Liver (tissue), 9 donors: Measurements from ENCODE around the gene CD46. TPM values are rescaled to one million over a fixed set of nuclear protein-coding genes. Genes with fewer than 3 reads are reported as not detected.

ENCODE experiments used
- DNase-seq: peaks from one replicate; pipeline ENCODE4 v3.0.0-alpha.2; 2017; ENCODE audit warnings: low spot score
- H3K27ac ChIP-seq, 2 donors: one replicate each; pipeline ENCODE4 v1.7.0; 2013; ENCODE audit warnings: inconsistent platforms in 2 of 2, low read length in 2 of 2, control low read depth in 1 of 2, low read depth in 1 of 2, mild to moderate bottlenecking in 1 of 2
- H3K27me3 ChIP-seq, 4 donors: one replicate each; pipeline versions ENCODE4 v1.6.1 to v1.7.0; 2013; ENCODE audit warnings: low read length in 3 of 4, inconsistent platforms in 1 of 4, mild to moderate bottlenecking in 1 of 4, moderate library complexity in 1 of 4; ENCODE audit not compliant: control insufficient read depth in 4 of 4, insufficient read depth in 4 of 4
- H3K36me3 ChIP-seq, 4 donors: one replicate each; pipeline versions ENCODE4 v1.6.1 to v1.7.0; 2013; ENCODE audit warnings: low read length in 3 of 4, mild to moderate bottlenecking in 3 of 4, low read depth in 1 of 4, moderate library complexity in 1 of 4; ENCODE audit not compliant: control insufficient read depth in 4 of 4, insufficient read depth in 3 of 4
- H3K4me1 ChIP-seq, 4 donors: one replicate each; pipeline versions ENCODE4 v1.6.1 to v1.7.0; 2013; ENCODE audit warnings: low read length in 3 of 4, mild to moderate bottlenecking in 3 of 4, moderate library complexity in 1 of 4; ENCODE audit not compliant: control insufficient read depth in 4 of 4, insufficient read depth in 4 of 4
- H3K4me3 ChIP-seq, 3 donors: one replicate each; pipeline versions ENCODE4 v1.6.1 to v1.7.0; 2013; ENCODE audit warnings: low read length in 3 of 3, control low read depth in 1 of 3, low read depth in 1 of 3, mild to moderate bottlenecking in 1 of 3
- H3K9ac ChIP-seq, 2 donors: one replicate each; pipeline ENCODE4 v1.7.0; 2013; ENCODE audit warnings: low read length in 2 of 2, mild to moderate bottlenecking in 2 of 2, moderate library complexity in 2 of 2, control low read depth in 1 of 2, low read depth in 1 of 2
- H3K9me3 ChIP-seq, 4 donors: one replicate each; pipeline versions ENCODE4 v1.6.1 to v1.7.0; 2013; ENCODE audit warnings: low read length in 3 of 4; ENCODE audit not compliant: control insufficient read depth in 4 of 4
- EGR1 ChIP-seq, 2 donors: IDR thresholded peaks; 2 replicates each; pipeline ENCODE4 v1.6.1; 2016 to 2018; ENCODE audit warnings: antibody characterized with exemption in 2 of 2, low read depth in 2 of 2
- FOXA1 ChIP-seq: IDR thresholded peaks from 2 replicates; pipeline ENCODE4 v1.6.1; 2016; ENCODE audit warnings: antibody characterized with exemption
- HNF4G ChIP-seq: IDR thresholded peaks from 2 replicates; pipeline ENCODE4 v1.6.1; 2016; ENCODE audit warnings: antibody characterized with exemption
- JUND ChIP-seq, 2 donors: IDR thresholded peaks; 2 replicates each; pipeline ENCODE4 v1.6.1; 2016; ENCODE audit warnings: antibody characterized with exemption in 2 of 2
- NR2F2 ChIP-seq: IDR thresholded peaks from 2 replicates; pipeline ENCODE4 v1.6.1; 2016; ENCODE audit warnings: antibody characterized with exemption
- RAD21 ChIP-seq, 2 donors: IDR thresholded peaks; 2 replicates each; pipeline ENCODE4 v1.6.1; 2016; ENCODE audit warnings: antibody characterized with exemption in 2 of 2, mild to moderate bottlenecking in 2 of 2
- RXRA ChIP-seq, 2 donors: IDR thresholded peaks; 2 replicates each; pipeline ENCODE4 v1.6.1; 2017 to 2018; ENCODE audit warnings: antibody characterized with exemption in 2 of 2, mild to moderate bottlenecking in 1 of 2
- SP1 ChIP-seq: IDR thresholded peaks from 2 replicates; pipeline ENCODE4 v1.6.1; 2018; ENCODE audit warnings: antibody characterized with exemption, mild to moderate bottlenecking
- TAF1 ChIP-seq: conservative IDR thresholded peaks from 2 replicates; pipeline ENCODE4 v1.6.1; 2016; ENCODE audit warnings: antibody characterized with exemption, mild to moderate bottlenecking
- YY1 ChIP-seq: IDR thresholded peaks from 2 replicates; pipeline ENCODE4 v1.6.1; 2016; ENCODE audit warnings: antibody characterized with exemption, mild to moderate bottlenecking
- WGBS: extraction: QIAGEN DNeasy Blood & Tissue Kit; methylation state at CpG from one replicate; pipeline ENCODE4 v1.1.7; 2013; 5-methylcytosine and 5-hydroxymethylcytosine counted together
- polyA plus RNA-seq, 2 donors: library from polyadenylated mRNA; stranded (reverse) in 1 of 2; unstranded in 1 of 2; fragments of 200-250 nt in 1 of 2; fragments of >200 nt in 1 of 2; fragmentation: Nextera tagmentation in 1 of 2; extraction: Ambion mirVana in 1 of 2; gene quantifications; one replicate each; pipeline versions ENCODE4 v1.2.1 to v1.2.3, GENCODE V29; 2013 to 2015
- total RNA-seq, 2 donors: library from RNA; depleted of rRNA; stranded (reverse); fragments of >200 nt; gene quantifications; one replicate each; pipeline ENCODE4 v1.2.3, GENCODE V29; 2014
- TF ChIP-seq, protein P1 (sequence below): IDR thresholded peaks from 2 replicates; pipeline ENCODE4 v1.6.1; 2016; ENCODE audit warnings: antibody characterized with exemption, mild to moderate bottlenecking
- TF ChIP-seq, protein P2 (sequence below): IDR thresholded peaks from 2 replicates; pipeline ENCODE4 v1.6.1; 2016; ENCODE audit warnings: antibody characterized with exemption
- TF ChIP-seq, protein P3 (sequence below): IDR thresholded peaks from 2 replicates; pipeline ENCODE4 v1.6.1; 2016; ENCODE audit warnings: antibody characterized with exemption
- TF ChIP-seq, protein P4 (sequence below): fragments of 150-350 bp; IDR thresholded peaks from 2 replicates; pipeline ENCODE4 v1.5.1; 2017; ENCODE audit warnings: improper control_type of control experiment, low read depth, low read length; ENCODE audit not compliant: missing input control
- donor health status: healthy.
- donor health status: healthy.
- donor health status: healthy.
- donor health status: healthy.
- donor health status: healthy.

Gene CD46
- total and polyA plus RNA-seq, 4 donors: 71.3 to 177 (median 121) TPM

DNA sequence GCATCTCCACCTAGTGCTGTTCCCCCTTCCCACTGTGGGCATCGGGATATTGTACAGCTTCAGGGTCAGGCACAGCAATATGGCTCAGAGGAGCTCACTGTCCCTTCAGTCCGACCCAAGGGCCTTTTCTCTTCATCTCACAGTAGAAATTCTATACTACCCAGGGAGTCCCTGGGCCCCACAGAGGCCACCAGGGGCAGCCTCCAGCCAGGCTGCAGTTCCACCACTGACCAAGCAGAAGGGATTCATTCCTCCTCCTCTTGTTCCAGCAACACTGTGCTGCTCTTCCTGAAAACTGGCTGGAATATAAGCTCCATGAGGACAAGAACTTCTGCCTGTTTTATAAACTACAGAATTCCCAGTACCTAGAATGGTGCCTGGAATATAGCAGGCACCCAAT is 88.5 kb downstream of the CD46 start (continued):
- TF ChIP-seq, protein P1, sequence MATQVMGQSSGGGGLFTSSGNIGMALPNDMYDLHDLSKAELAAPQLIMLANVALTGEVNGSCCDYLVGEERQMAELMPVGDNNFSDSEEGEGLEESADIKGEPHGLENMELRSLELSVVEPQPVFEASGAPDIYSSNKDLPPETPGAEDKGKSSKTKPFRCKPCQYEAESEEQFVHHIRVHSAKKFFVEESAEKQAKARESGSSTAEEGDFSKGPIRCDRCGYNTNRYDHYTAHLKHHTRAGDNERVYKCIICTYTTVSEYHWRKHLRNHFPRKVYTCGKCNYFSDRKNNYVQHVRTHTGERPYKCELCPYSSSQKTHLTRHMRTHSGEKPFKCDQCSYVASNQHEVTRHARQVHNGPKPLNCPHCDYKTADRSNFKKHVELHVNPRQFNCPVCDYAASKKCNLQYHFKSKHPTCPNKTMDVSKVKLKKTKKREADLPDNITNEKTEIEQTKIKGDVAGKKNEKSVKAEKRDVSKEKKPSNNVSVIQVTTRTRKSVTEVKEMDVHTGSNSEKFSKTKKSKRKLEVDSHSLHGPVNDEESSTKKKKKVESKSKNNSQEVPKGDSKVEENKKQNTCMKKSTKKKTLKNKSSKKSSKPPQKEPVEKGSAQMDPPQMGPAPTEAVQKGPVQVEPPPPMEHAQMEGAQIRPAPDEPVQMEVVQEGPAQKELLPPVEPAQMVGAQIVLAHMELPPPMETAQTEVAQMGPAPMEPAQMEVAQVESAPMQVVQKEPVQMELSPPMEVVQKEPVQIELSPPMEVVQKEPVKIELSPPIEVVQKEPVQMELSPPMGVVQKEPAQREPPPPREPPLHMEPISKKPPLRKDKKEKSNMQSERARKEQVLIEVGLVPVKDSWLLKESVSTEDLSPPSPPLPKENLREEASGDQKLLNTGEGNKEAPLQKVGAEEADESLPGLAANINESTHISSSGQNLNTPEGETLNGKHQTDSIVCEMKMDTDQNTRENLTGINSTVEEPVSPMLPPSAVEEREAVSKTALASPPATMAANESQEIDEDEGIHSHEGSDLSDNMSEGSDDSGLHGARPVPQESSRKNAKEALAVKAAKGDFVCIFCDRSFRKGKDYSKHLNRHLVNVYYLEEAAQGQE: no peak
- no peak for TF ChIP-seq RAD21 (IDR thresholded peaks at IDR 0.05)

DNA sequence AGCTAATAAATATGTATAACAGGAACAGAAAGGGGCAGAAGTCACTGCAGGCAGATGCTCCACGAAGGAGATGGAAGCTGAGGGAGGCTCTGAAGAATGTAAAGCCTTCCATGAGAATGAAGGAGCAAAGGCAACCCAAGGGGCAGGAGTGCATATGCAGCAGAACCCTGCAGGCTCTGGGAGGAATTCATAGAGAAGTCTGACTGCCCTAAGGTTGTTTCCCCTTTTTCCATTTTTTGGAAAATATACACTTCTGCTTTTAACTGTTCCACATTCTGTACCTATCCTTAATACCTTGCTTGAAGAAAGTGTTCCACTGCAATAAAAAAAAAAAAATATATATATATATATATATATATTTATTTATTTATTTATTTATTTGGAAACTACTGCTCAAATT is 89.4 kb downstream of the CD46 start:
- Histone ChIP-seq H3K9me3 (no peaks in the 10 kb centered on the region), H3K4me3 (no peak overlapping the region), H3K27me3 (no peaks in the 10 kb centered on the region), H3K9ac (no peak overlapping the region), H3K4me1 (peaks cover 0 to 2% (median 0%) of the 10 kb centered on the region in 4 donors), H3K27ac (no peak overlapping the region), H3K36me3 (no peaks in the 10 kb centered on the region)
- WGBS: 80% methylated on average over 1 of the region's 1 CpG
- TF ChIP-seq RXRA (IDR thresholded peaks at IDR 0.05) (no peak), JUND (IDR thresholded peaks at IDR 0.05) (no peak), RAD21 (IDR thresholded peaks at IDR 0.05) (no peak), SP1 (no peak), TAF1 (no peak), FOXA1 (no peak)
- TF ChIP-seq, protein P2, sequence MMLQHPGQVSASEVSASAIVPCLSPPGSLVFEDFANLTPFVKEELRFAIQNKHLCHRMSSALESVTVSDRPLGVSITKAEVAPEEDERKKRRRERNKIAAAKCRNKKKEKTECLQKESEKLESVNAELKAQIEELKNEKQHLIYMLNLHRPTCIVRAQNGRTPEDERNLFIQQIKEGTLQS: no peak
- TF ChIP-seq, protein P3, sequence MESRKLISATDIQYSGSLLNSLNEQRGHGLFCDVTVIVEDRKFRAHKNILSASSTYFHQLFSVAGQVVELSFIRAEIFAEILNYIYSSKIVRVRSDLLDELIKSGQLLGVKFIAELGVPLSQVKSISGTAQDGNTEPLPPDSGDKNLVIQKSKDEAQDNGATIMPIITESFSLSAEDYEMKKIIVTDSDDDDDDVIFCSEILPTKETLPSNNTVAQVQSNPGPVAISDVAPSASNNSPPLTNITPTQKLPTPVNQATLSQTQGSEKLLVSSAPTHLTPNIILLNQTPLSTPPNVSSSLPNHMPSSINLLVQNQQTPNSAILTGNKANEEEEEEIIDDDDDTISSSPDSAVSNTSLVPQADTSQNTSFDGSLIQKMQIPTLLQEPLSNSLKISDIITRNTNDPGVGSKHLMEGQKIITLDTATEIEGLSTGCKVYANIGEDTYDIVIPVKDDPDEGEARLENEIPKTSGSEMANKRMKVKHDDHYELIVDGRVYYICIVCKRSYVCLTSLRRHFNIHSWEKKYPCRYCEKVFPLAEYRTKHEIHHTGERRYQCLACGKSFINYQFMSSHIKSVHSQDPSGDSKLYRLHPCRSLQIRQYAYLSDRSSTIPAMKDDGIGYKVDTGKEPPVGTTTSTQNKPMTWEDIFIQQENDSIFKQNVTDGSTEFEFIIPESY: no peak
- no peak for DNase-seq

DNA sequence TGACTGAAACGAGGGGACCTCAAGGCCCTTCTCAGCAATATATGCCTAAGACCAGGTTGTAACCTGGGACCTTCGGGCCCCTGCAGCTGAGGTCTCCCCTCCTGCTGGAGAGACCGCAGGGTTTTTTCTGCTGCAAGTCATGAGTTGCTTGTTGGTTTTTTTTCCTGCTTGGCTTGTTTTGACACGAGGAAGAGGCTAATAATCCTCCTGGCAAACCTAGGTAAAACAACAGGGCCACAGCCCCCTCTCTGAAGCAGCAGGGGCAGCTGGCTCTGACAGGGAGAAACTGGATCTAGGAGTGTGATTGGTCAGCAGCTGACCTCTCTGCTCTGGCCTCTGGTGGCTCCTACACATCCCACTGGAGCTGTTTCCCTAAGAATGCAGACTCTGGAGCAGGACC is 90.0 kb downstream of the CD46 start:
- peaks cover 0 to 2% (median 0%) of the 10 kb centered on the region in 4 donors for H3K4me1 ChIP-seq
- no peak overlapping the region for H3K27ac ChIP-seq
- no peak overlapping the region for H3K9ac ChIP-seq
- DNase-seq: no peak
- TF ChIP-seq YY1: no peak
- TF ChIP-seq FOXA1: no peak
- no peak for TF ChIP-seq NR2F2
- TF ChIP-seq HNF4G: no peak
- TF ChIP-seq, protein P4, sequence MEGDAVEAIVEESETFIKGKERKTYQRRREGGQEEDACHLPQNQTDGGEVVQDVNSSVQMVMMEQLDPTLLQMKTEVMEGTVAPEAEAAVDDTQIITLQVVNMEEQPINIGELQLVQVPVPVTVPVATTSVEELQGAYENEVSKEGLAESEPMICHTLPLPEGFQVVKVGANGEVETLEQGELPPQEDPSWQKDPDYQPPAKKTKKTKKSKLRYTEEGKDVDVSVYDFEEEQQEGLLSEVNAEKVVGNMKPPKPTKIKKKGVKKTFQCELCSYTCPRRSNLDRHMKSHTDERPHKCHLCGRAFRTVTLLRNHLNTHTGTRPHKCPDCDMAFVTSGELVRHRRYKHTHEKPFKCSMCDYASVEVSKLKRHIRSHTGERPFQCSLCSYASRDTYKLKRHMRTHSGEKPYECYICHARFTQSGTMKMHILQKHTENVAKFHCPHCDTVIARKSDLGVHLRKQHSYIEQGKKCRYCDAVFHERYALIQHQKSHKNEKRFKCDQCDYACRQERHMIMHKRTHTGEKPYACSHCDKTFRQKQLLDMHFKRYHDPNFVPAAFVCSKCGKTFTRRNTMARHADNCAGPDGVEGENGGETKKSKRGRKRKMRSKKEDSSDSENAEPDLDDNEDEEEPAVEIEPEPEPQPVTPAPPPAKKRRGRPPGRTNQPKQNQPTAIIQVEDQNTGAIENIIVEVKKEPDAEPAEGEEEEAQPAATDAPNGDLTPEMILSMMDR: no peak
- TF ChIP-seq EGR1 (IDR thresholded peaks at IDR 0.05; ENCODE audit: low read depth in 2 of 2): no peak
- TF ChIP-seq, protein P1: no peak
- no peaks in the 10 kb centered on the region for H3K27me3 ChIP-seq
- WGBS: 82% methylated on average over 4 of the region's 4 CpGs
- no peak overlapping the region for H3K4me3 ChIP-seq
- no peaks in the 10 kb centered on the region for H3K36me3 ChIP-seq
- no peaks in the 10 kb centered on the region for H3K9me3 ChIP-seq
